ENCODE measurements around the gene MMP10. TPM values are rescaled to one million over a fixed set of nuclear protein-coding genes. Genes with fewer than 3 reads are reported as not detected.

MMP10 gene
- under 1 TPM in 1 of 4 donors, not detected in 3; 0.67 TPM for total RNA-seq

DNA sequence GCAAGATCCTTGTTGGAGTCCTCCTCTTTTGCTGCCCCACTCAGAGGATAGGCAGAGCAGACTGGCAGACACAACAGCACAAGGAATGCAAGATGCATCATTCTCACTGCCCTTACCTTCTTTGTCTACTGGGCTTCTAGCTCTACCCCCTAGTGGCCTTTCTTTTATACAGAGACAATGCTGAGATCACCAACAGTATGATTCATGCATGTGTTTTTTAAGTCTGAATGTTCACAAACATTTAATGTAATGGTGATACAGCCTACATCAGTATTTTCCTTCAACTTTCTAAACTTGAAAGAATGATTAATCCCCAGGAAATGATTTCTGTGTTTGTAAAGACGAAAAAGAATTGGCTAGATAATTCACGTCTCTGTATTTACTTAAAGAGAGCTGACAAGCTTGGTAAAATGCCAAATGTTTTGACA lies at the start of gene MMP10:
Gene MMP10, minus strand, starts transcription at position 138 of the 428 bp plus-strand sequence. Its CDS starts 37 bp downstream, at position 101.
- intact Hi-C loops (cut with DNase I; ENCODE audit: low total_unique reads) = no loop called here
- no peak for TF ChIP-seq POLR2A (IDR thresholded peaks at IDR 0.05)
- TF ChIP-seq, protein P1, sequence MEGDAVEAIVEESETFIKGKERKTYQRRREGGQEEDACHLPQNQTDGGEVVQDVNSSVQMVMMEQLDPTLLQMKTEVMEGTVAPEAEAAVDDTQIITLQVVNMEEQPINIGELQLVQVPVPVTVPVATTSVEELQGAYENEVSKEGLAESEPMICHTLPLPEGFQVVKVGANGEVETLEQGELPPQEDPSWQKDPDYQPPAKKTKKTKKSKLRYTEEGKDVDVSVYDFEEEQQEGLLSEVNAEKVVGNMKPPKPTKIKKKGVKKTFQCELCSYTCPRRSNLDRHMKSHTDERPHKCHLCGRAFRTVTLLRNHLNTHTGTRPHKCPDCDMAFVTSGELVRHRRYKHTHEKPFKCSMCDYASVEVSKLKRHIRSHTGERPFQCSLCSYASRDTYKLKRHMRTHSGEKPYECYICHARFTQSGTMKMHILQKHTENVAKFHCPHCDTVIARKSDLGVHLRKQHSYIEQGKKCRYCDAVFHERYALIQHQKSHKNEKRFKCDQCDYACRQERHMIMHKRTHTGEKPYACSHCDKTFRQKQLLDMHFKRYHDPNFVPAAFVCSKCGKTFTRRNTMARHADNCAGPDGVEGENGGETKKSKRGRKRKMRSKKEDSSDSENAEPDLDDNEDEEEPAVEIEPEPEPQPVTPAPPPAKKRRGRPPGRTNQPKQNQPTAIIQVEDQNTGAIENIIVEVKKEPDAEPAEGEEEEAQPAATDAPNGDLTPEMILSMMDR (IDR thresholded peaks at IDR 0.05) = no peak
- Histone ChIP-seq H3K9me3 (no peaks in the 10 kb centered on the region), H3K27me3 (no peaks in the 10 kb centered on the region), H3K4me3 (no peak within 1 kb of the TSS), H3K4me1 (no peaks in the 10 kb centered on the region), H3K27ac (no peak within 1 kb of the TSS), H3K36me3 (no peaks in the 10 kb centered on the region)
- DNase-seq = no peak

DNA sequence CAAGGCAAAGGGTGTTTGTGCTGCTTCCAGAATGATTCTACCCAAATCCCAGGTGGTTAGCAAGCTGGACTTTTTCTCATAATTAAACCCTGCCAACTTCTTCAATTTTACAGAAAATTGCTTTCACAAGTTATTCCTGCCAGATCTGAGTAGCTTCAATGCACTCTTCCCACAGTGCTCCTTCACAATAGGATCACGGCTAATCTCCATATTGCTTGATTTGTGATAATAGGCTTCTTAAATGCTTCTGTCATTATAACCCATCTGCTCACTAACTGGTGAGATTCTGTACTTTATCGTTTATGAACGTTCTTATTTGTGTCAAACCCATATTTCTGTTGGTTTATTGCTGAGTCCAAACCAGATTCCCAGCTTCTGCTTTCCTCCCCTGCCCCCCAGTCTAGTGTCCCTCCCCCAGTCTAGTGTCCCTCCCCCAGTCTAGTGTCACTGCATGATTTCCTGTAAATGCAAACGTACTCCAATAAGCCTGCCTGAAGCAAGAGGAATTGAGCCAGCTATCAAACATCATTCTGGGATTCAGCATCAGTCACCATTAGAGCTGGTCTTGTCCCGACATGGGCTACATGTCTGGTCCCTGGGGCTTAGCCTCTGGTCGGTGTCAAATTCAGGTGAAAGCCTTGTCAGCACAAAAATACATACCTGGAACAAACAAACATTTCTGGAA lies 49.0 kb upstream of the MMP10 start:
- no peak for DNase-seq
- Histone ChIP-seq H3K27me3 (no peaks in the 10 kb centered on the region), H3K36me3 (no peaks in the 10 kb centered on the region), H3K4me1 (no peaks in the 10 kb centered on the region), H3K9me3 (no peaks in the 10 kb centered on the region), H3K4me3 (no peak overlapping the region), H3K27ac (no peak overlapping the region)
- TF ChIP-seq POLR2A (IDR thresholded peaks at IDR 0.05) = no peak
- TF ChIP-seq, protein P1 (IDR thresholded peaks at IDR 0.05) = no peak
- intact Hi-C loops (cut with DNase I; ENCODE audit: low total_unique reads) = no loop called here

DNA sequence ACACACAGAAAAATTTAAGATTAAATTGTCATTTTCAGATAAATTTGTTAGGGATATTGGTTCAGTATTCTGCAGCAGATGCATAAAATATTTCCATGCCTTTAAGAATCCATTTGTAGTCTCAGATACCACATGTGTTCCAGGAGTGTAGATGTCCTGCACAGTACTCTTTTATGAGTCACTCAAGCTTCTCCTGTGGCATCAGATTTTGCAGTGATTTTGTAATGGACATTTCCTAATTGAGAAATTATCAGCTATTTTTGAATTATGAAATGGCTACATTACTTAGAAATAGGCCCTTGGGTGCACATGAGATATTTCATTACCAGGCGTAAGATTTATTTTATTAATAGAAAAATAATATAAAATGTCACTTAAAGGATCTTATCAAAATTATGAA lies 44.1 kb upstream of the MMP10 start:
- no peak for DNase-seq
- no peak for TF ChIP-seq POLR2A (IDR thresholded peaks at IDR 0.05)
- TF ChIP-seq, protein P1 (IDR thresholded peaks at IDR 0.05) = no peak
- H3K9me3 ChIP-seq = no peaks in the 10 kb centered on the region
- no peak overlapping the region for H3K4me3 ChIP-seq
- H3K27me3 ChIP-seq = no peaks in the 10 kb centered on the region
- H3K36me3 ChIP-seq = no peaks in the 10 kb centered on the region
- no peak overlapping the region for H3K27ac ChIP-seq
- intact Hi-C loops (cut with DNase I; ENCODE audit: low total_unique reads) = no loop called here
- H3K4me1 ChIP-seq = no peaks in the 10 kb centered on the region

- no peaks in the 10 kb centered on the region for H3K27me3 ChIP-seq
- DNase-seq = no peak
- H3K4me3 ChIP-seq = no peak overlapping the region
- intact Hi-C loops (cut with DNase I; ENCODE audit: low total_unique reads) = no loop called here
- TF ChIP-seq, protein P1 (IDR thresholded peaks at IDR 0.05) = no peak
- no peak for TF ChIP-seq POLR2A (IDR thresholded peaks at IDR 0.05)
- H3K36me3 ChIP-seq = no peaks in the 10 kb centered on the region
- no peaks in the 10 kb centered on the region for H3K4me1 ChIP-seq
- H3K9me3 ChIP-seq = no peaks in the 10 kb centered on the region
- H3K27ac ChIP-seq = no peak overlapping the region
Observed at GRCh38 chr11:102819491-102819890, 39.1 kb upstream of the MMP10 start.

GRCh38 chr11:102813484-102813883 lies 33.1 kb upstream of the MMP10 start:
- Histone ChIP-seq H3K36me3 (no peaks in the 10 kb centered on the region), H3K27ac (no peak overlapping the region), H3K4me3 (no peak overlapping the region), H3K9me3 (no peaks in the 10 kb centered on the region), H3K4me1 (no peaks in the 10 kb centered on the region), H3K27me3 (no peaks in the 10 kb centered on the region)
- intact Hi-C loops (cut with DNase I; ENCODE audit: low total_unique reads) = no loop called here
- no peak for TF ChIP-seq POLR2A (IDR thresholded peaks at IDR 0.05)
- TF ChIP-seq, protein P1 (IDR thresholded peaks at IDR 0.05) = no peak
- no peak for DNase-seq

Data from uterus (tissue), 4 donors.